HG02759 (cell line): ENCODE data around the gene PTN.
"Not testable (repeated sequence)": the region's sequence is repeated elsewhere in the genome, so short reads cannot be mapped to it uniquely, and the experiment has no call there.

Experiments
- ATAC-seq: cut with Tn5 transposase; IDR thresholded peaks from one replicate; pipeline ENCODE4 v1.9.1; 2021; ENCODE audit warnings: mild to moderate bottlenecking, moderate library complexity; ENCODE audit not compliant: unreplicated experiment

Gene PTN

GRCh38 chr7:137181619-137182018 is 161.9 kb downstream of the PTN start:
- ATAC-seq, result not testable (repeated sequence)
